HepG2 (cell line): Measurements from ENCODE around the gene CPT1C. TPM values are rescaled to one million over a fixed set of nuclear protein-coding genes. Genes with fewer than 3 reads are reported as not detected.

Source experiments
- ATF1 ChIP-seq: IDR thresholded peaks from 2 replicates; pipeline ENCODE4 v1.6.1; 2016; ENCODE audit warnings: mild to moderate bottlenecking, control low read depth
- DR1 ChIP-seq: sonication (generic); formaldehyde crosslinking; IDR thresholded peaks from 2 replicates; pipeline ENCODE4 v1.8.0; 2021; ENCODE audit warnings: mild to moderate bottlenecking, missing genetic modification reagents, inconsistent platforms
- GATA4 ChIP-seq: sonication (generic); IDR thresholded peaks from 2 replicates; pipeline ENCODE4 v1.6.1; 2016; ENCODE audit warnings: antibody characterized with exemption, low read depth, borderline replicate concordance
- MAFK ChIP-seq, 2 experiments: IDR thresholded peaks in 1 of 2; conservative IDR thresholded peaks in 1 of 2; 2 replicates each; pipeline ENCODE4 v1.6.1; 2011; ENCODE audit warnings: improper control_type of control experiment in 2 of 2, low read length in 2 of 2
- MATR3 ChIP-seq: sonication (generic); formaldehyde crosslinking; IDR thresholded peaks from 2 replicates; pipeline ENCODE4 v1.4.0; 2020; ENCODE audit warnings: missing genetic modification reagents
- NFYB ChIP-seq: sonication (generic); formaldehyde crosslinking; IDR thresholded peaks from 2 replicates; pipeline ENCODE4 v1.4.0; 2020; ENCODE audit warnings: missing genetic modification reagents
- NR0B2 ChIP-seq: sonication (generic); formaldehyde crosslinking; IDR thresholded peaks from 2 replicates; pipeline ENCODE4 v1.4.0; 2020; ENCODE audit warnings: mild to moderate bottlenecking, missing genetic modification reagents
- RCOR2 ChIP-seq: IDR thresholded peaks from 2 replicates; pipeline ENCODE4 v1.6.1; 2016; ENCODE audit warnings: missing biosample characterization, missing genetic modification reagents
- STAG1 ChIP-seq: sonication (generic); formaldehyde crosslinking; IDR thresholded peaks from 2 replicates; pipeline ENCODE4 v1.4.0; 2020; ENCODE audit warnings: missing genetic modification reagents
- ZFP36 ChIP-seq: fragments of 150-350 bp; IDR thresholded peaks from 2 replicates; pipeline ENCODE4 v1.6.1; 2018; ENCODE audit warnings: borderline replicate concordance, low read length, low read depth; ENCODE audit not compliant: partially characterized antibody
- ZNF138 ChIP-seq: sonication (generic); formaldehyde crosslinking; IDR thresholded peaks from 2 replicates; pipeline ENCODE4 v1.5.0; 2020; ENCODE audit warnings: mild to moderate bottlenecking, low read depth, missing genetic modification reagents
- ZNF235 ChIP-seq: sonication (generic); formaldehyde crosslinking; IDR thresholded peaks from 2 replicates; pipeline ENCODE4 v1.8.1; 2023; ENCODE audit warnings: mild to moderate bottlenecking, missing genetic modification reagents, borderline replicate concordance
- ZNF281 ChIP-seq: sonication (generic); formaldehyde crosslinking; IDR thresholded peaks from 2 replicates; pipeline ENCODE4 v1.4.0; 2020; ENCODE audit warnings: missing genetic modification reagents, borderline replicate concordance
- ZNF292 ChIP-seq: sonication (generic); formaldehyde crosslinking; IDR thresholded peaks from 2 replicates; pipeline ENCODE4 v1.8.1; 2022; ENCODE audit warnings: mild to moderate bottlenecking, low read depth, missing genetic modification reagents, borderline replicate concordance
- ZNF563 ChIP-seq: sonication (generic); formaldehyde crosslinking; IDR thresholded peaks from 2 replicates; pipeline ENCODE4 v1.8.0; 2022; ENCODE audit warnings: mild to moderate bottlenecking, moderate library complexity, missing genetic modification reagents
- ZNF569 ChIP-seq: sonication (generic); formaldehyde crosslinking; IDR thresholded peaks from 2 replicates; pipeline ENCODE4 v1.5.0; 2020; ENCODE audit warnings: mild to moderate bottlenecking, missing genetic modification reagents, moderate library complexity, borderline replicate concordance
- ZNF768 ChIP-seq: sonication (generic); formaldehyde crosslinking; IDR thresholded peaks from 2 replicates; pipeline ENCODE4 v1.4.0; 2020; ENCODE audit warnings: missing genetic modification reagents
- polyA plus RNA-seq, 8 experiments: library from polyadenylated mRNA; depleted of rRNA in 3 of 8; stranded (reverse) in 7 of 8; unstranded in 1 of 8; fragments of >200 nt; fragmentation: Illumina TruSeq in 4 of 8; extraction: Trizol in 4 of 8; gene quantifications; 2 replicates each; pipeline versions ENCODE4 v1.2.1 to v1.2.3, GENCODE V29; 2011 to 2016; ENCODE audit warnings: low read depth in 4 of 8, missing spikeins in 1 of 8, mixed read lengths in 1 of 8; ENCODE audit not compliant: insufficient read depth in 1 of 8
- total RNA-seq, 5 experiments: library from RNA; depleted of rRNA; stranded (reverse); fragments of >200 nt; fragmentation: Illumina TruSeq; extraction: Trizol; gene quantifications; 2 replicates each; pipeline ENCODE4 v1.2.3, GENCODE V29; 2016; ENCODE audit warnings: low read depth in 1 of 5
- TF ChIP-seq, protein P1 (sequence below), 2 experiments: sonication (generic) in 1 of 2; formaldehyde crosslinking in 1 of 2; IDR thresholded peaks; 2 replicates each; pipeline versions ENCODE4 v1.4.0 to v1.6.1; 2016 to 2020; ENCODE audit warnings: borderline replicate concordance in 1 of 2, low read depth in 1 of 2, mild to moderate bottlenecking in 1 of 2, missing genetic modification reagents in 1 of 2
- TF ChIP-seq, protein P2 (sequence below): sonication (generic); formaldehyde crosslinking; IDR thresholded peaks from 2 replicates; pipeline ENCODE4 v1.4.0; 2020; ENCODE audit warnings: missing genetic modification reagents, borderline replicate concordance

The CPT1C gene
- total and polyA plus RNA-seq, 2 of the 13 experiments (the other 11 are each of a cell fraction or from before 2014, with no cell fraction given), result 0.18 TPM; not detected in 1

- TF ChIP-seq, protein P1, sequence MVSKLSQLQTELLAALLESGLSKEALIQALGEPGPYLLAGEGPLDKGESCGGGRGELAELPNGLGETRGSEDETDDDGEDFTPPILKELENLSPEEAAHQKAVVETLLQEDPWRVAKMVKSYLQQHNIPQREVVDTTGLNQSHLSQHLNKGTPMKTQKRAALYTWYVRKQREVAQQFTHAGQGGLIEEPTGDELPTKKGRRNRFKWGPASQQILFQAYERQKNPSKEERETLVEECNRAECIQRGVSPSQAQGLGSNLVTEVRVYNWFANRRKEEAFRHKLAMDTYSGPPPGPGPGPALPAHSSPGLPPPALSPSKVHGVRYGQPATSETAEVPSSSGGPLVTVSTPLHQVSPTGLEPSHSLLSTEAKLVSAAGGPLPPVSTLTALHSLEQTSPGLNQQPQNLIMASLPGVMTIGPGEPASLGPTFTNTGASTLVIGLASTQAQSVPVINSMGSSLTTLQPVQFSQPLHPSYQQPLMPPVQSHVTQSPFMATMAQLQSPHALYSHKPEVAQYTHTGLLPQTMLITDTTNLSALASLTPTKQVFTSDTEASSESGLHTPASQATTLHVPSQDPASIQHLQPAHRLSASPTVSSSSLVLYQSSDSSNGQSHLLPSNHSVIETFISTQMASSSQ (IDR thresholded peaks at IDR 0.05; ENCODE audit: low read depth), result no peak
- TF ChIP-seq, protein P1 (CRISPR knock-in tag; IDR thresholded peaks at IDR 0.05; ENCODE audit: borderline replicate concordance), result no peak; the same call in 1 of the 2 replicates
- no peak for TF ChIP-seq STAG1 (CRISPR knock-in tag)
- 0 out of 4 replicates have a peak, but pooled peaks of 1 of the 2 experiments have one; percentile 11 for TF ChIP-seq MAFK (conservative IDR thresholded peaks at IDR 0.05 in 1 of 2, IDR thresholded peaks at IDR 0.05 in 1 of 2; ENCODE audit: low read length in 2 of 2)
- TF ChIP-seq ZNF768 (CRISPR knock-in tag), result no peak
- no peak for TF ChIP-seq ZNF292 (CRISPR knock-in tag)
- TF ChIP-seq ZNF235 (CRISPR knock-in tag), result no peak
- TF ChIP-seq ZNF281 (CRISPR knock-in tag), result no peak
- TF ChIP-seq ZFP36, result no peak
- TF ChIP-seq NR0B2 (CRISPR knock-in tag), result no peak
- peak; percentile 91 for TF ChIP-seq NFYB (CRISPR knock-in tag)
- TF ChIP-seq ZNF569 (CRISPR knock-in tag), result no peak
- peak; percentile 95 for TF ChIP-seq ATF1
- no peak for TF ChIP-seq ZNF138
- no peak for TF ChIP-seq MATR3 (CRISPR knock-in tag)
- no peak for TF ChIP-seq ZNF563 (CRISPR knock-in tag)
- no peak for TF ChIP-seq GATA4
- TF ChIP-seq DR1 (CRISPR knock-in tag), result peak; percentile 99
- TF ChIP-seq RCOR2 (CRISPR knock-in tag), result no peak
- TF ChIP-seq, protein P2, sequence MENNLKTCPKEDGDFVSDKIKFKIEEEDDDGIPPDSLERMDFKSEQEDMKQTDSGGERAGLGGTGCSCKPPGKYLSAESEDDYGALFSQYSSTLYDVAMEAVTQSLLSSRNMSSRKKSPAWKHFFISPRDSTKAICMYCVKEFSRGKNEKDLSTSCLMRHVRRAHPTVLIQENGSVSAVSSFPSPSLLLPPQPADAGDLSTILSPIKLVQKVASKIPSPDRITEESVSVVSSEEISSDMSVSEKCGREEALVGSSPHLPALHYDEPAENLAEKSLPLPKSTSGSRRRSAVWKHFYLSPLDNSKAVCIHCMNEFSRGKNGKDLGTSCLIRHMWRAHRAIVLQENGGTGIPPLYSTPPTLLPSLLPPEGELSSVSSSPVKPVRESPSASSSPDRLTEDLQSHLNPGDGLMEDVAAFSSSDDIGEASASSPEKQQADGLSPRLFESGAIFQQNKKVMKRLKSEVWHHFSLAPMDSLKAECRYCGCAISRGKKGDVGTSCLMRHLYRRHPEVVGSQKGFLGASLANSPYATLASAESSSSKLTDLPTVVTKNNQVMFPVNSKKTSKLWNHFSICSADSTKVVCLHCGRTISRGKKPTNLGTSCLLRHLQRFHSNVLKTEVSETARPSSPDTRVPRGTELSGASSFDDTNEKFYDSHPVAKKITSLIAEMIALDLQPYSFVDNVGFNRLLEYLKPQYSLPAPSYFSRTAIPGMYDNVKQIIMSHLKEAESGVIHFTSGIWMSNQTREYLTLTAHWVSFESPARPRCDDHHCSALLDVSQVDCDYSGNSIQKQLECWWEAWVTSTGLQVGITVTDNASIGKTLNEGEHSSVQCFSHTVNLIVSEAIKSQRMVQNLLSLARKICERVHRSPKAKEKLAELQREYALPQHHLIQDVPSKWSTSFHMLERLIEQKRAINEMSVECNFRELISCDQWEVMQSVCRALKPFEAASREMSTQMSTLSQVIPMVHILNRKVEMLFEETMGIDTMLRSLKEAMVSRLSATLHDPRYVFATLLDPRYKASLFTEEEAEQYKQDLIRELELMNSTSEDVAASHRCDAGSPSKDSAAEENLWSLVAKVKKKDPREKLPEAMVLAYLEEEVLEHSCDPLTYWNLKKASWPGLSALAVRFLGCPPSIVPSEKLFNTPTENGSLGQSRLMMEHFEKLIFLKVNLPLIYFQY (CRISPR knock-in tag), result no peak
Observed at GRCh38 chr19:49676784-49677230, 14.1 kb upstream of the CPT1C start (continued).
